Measurements from ENCODE around the gene RNF26. TPM values are rescaled to one million over a fixed set of nuclear protein-coding genes. Genes with fewer than 3 reads are reported as not detected.
A peak's percentile ranks its signal among the peaks of the same experiment; 100 is the strongest.

The RNF26 gene
- total RNA-seq, 1 experiment from 2014 or later = 8.8 TPM

DNA sequence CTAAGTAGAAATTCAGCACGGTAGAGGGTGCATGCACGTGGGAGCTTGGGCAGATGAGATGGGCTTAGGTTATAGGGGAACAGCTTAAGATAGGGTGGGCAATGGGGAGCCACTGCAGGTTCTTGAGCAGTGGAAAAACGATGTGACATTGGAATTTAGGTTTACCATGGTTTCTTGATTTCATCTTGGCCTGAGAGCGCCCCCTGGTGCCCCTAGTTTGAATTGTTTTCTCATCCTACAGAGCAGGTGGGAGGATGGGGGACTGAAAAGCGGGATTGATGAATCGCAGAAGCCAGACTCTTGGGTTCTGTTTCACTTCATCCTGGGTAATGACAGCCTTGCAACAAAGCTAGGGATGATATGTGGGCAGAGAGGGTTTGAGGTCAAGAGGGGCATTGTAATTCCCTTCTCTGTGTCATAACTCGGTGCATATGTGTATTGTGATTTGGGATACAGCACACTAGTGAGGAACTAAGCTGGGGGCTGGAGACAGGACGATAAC lies 10.7 kb upstream of the RNF26 start:
- H3K27ac ChIP-seq (ENCODE audit: low read length) = peak overlapping the region; percentile 64
- H3K9me3 ChIP-seq (ENCODE audit: low read length) = no peaks in the 10 kb centered on the region
- H3K79me2 ChIP-seq (ENCODE audit: low read length) = no peaks in the 10 kb centered on the region
- H2AFZ ChIP-seq (ENCODE audit: low read length) = no peak overlapping the region
- H3K9me2 ChIP-seq (replicated peaks; ENCODE audit: insufficient read depth, low read length) = no peaks in the 10 kb centered on the region
- no peaks in the 10 kb centered on the region for H3K27me3 ChIP-seq (ENCODE audit: low read length)
- H3K4me2 ChIP-seq (ENCODE audit: low read depth, low read length, poor library complexity, severe bottlenecking) = peak overlapping the region; percentile 42
- no peaks in the 10 kb centered on the region for H3K36me3 ChIP-seq (ENCODE audit: insufficient read depth, low read length)
- no peaks in the 10 kb centered on the region for H4K20me1 ChIP-seq (ENCODE audit: insufficient read depth, low read depth, low read length)
- peak; percentile 83 for DNase-seq
- peak overlapping the region; percentile 34; the same call in 1 of the 2 replicates for H3K4me3 ChIP-seq (ENCODE audit: low read length)
- peaks cover 47% of the 10 kb centered on the region for H3K4me1 ChIP-seq (ENCODE audit: low read length)
- H3K9ac ChIP-seq (ENCODE audit: low read length) = no peak overlapping the region

DNA sequence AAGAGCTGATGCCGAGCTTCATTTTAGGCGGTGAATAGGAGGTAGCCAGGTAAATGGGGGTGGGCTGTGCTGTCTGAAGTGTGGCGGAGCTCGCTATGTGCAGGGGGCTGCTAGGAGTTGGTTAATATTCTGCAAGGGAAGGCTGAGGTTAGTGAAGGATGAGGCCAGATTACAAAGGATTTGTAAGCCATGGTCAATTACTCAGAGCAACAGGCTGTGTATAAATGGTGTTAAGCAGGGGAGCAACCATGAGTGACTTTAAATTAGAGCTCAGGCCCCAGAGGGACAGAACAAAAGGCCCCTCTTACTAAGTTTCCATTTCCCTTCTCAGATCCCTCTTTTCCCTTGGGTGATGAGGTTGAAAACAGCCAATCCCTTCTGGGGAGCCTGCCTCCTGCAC lies 10.1 kb upstream of the RNF26 start:
- H3K27me3 ChIP-seq (ENCODE audit: low read length) = no peaks in the 10 kb centered on the region
- H3K9ac ChIP-seq (ENCODE audit: low read length) = no peak overlapping the region
- peak overlapping the region; percentile 34; the same call in 1 of the 2 replicates for H3K4me3 ChIP-seq (ENCODE audit: low read length)
- peak overlapping the region; percentile 42 for H3K4me2 ChIP-seq (ENCODE audit: low read depth, low read length, poor library complexity, severe bottlenecking)
- H3K9me3 ChIP-seq (ENCODE audit: low read length) = no peaks in the 10 kb centered on the region
- H2AFZ ChIP-seq (ENCODE audit: low read length) = no peak overlapping the region
- peaks cover 41% of the 10 kb centered on the region for H3K4me1 ChIP-seq (ENCODE audit: low read length)
- no peaks in the 10 kb centered on the region for H3K79me2 ChIP-seq (ENCODE audit: low read length)
- peak overlapping the region; percentile 64 for H3K27ac ChIP-seq (ENCODE audit: low read length)
- H3K9me2 ChIP-seq (replicated peaks; ENCODE audit: insufficient read depth, low read length) = no peaks in the 10 kb centered on the region
- peak; percentile 83 for DNase-seq
- H3K36me3 ChIP-seq (ENCODE audit: insufficient read depth, low read length) = no peaks in the 10 kb centered on the region
- no peaks in the 10 kb centered on the region for H4K20me1 ChIP-seq (ENCODE audit: insufficient read depth, low read depth, low read length)

DNA sequence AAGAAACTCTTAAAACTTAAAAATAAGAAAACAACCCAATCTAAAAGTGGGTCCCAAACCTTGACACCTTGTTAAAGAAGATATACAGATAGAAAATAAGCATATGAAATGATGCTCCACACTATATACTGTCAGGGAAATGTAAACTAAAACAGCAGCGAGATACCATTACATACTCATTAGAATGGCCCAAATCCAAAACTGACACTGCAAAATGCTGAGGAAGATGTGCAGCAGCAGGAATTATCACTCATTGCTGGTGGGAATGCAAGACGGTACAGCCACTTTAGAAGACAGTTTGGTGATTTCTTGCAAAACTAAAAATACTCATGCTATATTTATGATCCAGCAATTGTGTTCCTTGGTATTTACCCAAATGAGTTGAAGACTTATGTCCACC lies 5.0 kb upstream of the RNF26 start:
- Histone ChIP-seq H3K9ac (ENCODE audit: low read length) (no peak overlapping the region), H3K9me3 (ENCODE audit: low read length) (no peaks in the 10 kb centered on the region), H3K27ac (ENCODE audit: low read length) (no peak overlapping the region), H3K4me1 (ENCODE audit: low read length) (peaks cover 8% of the 10 kb centered on the region), H3K4me3 (ENCODE audit: low read length) (no peak overlapping the region), H3K36me3 (ENCODE audit: insufficient read depth, low read length) (no peaks in the 10 kb centered on the region), H3K27me3 (ENCODE audit: low read length) (no peaks in the 10 kb centered on the region), H2AFZ (ENCODE audit: low read length) (no peak overlapping the region), H3K79me2 (ENCODE audit: low read length) (no peaks in the 10 kb centered on the region), H3K4me2 (ENCODE audit: low read depth, low read length, poor library complexity, severe bottlenecking) (no peak overlapping the region), H4K20me1 (ENCODE audit: insufficient read depth, low read depth, low read length) (no peaks in the 10 kb centered on the region), H3K9me2 (replicated peaks; ENCODE audit: insufficient read depth, low read length) (no peaks in the 10 kb centered on the region)
- DNase-seq = no peak

DNA sequence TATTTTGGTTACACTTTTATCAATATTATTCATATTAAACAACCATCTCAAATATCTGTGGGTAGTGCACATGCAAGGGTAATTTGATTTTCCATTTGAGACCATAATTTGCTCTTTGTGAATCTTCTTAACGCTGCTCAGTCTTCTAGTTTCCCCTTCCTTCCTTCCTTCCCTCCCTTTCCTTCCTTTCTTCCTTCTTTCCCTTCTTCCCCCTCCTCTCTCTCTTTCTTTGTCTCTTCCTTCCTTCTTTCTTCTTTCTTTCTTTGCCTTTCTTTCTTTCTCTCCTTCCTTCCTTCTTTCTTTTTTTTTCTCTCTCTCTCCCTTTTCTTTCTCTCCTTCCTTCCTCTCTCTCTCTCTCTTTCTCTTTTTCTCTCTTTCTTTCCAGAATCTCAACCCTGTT lies 4.1 kb upstream of the RNF26 start:
- Histone ChIP-seq H3K4me1 (ENCODE audit: low read length) (peaks cover 7% of the 10 kb centered on the region), H3K9me3 (ENCODE audit: low read length) (no peaks in the 10 kb centered on the region), H3K79me2 (ENCODE audit: low read length) (peaks cover 7% of the 10 kb centered on the region; the same call in 1 of the 2 replicates), H3K36me3 (ENCODE audit: insufficient read depth, low read length) (no peaks in the 10 kb centered on the region), H3K9ac (ENCODE audit: low read length) (no peak overlapping the region), H3K27me3 (ENCODE audit: low read length) (no peaks in the 10 kb centered on the region), H3K27ac (ENCODE audit: low read length) (no peak overlapping the region), H3K4me3 (ENCODE audit: low read length) (no peak overlapping the region), H3K9me2 (replicated peaks; ENCODE audit: insufficient read depth, low read length) (no peaks in the 10 kb centered on the region), H3K4me2 (ENCODE audit: low read depth, low read length, poor library complexity, severe bottlenecking) (no peak overlapping the region), H2AFZ (ENCODE audit: low read length) (no peak overlapping the region), H4K20me1 (ENCODE audit: insufficient read depth, low read depth, low read length) (no peaks in the 10 kb centered on the region)
- no peak for DNase-seq

DNA sequence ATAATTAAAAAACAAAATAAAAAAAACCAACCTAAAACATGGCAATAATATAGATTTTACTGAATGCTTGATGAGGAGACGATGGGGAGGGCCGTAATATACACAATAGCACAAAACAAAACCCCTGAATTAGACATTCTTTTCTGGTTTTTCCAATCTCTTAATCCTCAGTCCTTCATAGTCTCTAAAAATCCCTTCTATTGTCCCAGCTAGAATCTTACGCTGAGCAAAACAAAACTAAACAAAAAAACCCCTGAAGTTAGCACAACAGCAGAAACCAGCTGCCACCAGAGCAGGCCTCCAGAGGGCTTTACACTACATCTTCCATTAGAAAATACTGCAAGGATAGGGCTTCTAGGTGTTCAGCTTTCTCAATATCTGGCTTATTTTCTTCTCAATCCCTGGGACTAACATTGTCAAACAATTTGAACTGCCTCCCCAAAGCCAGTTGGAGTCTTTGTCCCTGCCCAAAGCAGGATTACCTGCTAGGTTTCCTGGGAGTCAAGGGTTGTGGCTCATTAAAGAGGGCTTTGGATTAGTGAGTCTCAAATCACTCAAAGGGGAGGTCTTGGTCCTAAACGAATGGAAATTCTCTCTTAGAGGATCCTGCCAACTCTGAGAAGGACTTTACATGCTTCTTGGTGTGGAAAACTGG lies 2.1 kb upstream of the RNF26 start:
- no peak overlapping the region for H3K4me3 ChIP-seq (ENCODE audit: low read length)
- H3K9ac ChIP-seq (ENCODE audit: low read length) = no peak overlapping the region
- H3K9me3 ChIP-seq (ENCODE audit: low read length) = no peaks in the 10 kb centered on the region
- no peak overlapping the region for H3K4me2 ChIP-seq (ENCODE audit: low read depth, low read length, poor library complexity, severe bottlenecking)
- H3K79me2 ChIP-seq (ENCODE audit: low read length) = peaks cover 10% of the 10 kb centered on the region; the same call in 1 of the 2 replicates
- no peaks in the 10 kb centered on the region for H4K20me1 ChIP-seq (ENCODE audit: insufficient read depth, low read depth, low read length)
- no peaks in the 10 kb centered on the region for H3K9me2 ChIP-seq (replicated peaks; ENCODE audit: insufficient read depth, low read length)
- H2AFZ ChIP-seq (ENCODE audit: low read length) = no peak overlapping the region
- no peak for DNase-seq
- H3K4me1 ChIP-seq (ENCODE audit: low read length) = peaks cover 12% of the 10 kb centered on the region
- no peaks in the 10 kb centered on the region for H3K27me3 ChIP-seq (ENCODE audit: low read length)
- no peak overlapping the region for H3K27ac ChIP-seq (ENCODE audit: low read length)
- no peaks in the 10 kb centered on the region for H3K36me3 ChIP-seq (ENCODE audit: insufficient read depth, low read length)

DNA sequence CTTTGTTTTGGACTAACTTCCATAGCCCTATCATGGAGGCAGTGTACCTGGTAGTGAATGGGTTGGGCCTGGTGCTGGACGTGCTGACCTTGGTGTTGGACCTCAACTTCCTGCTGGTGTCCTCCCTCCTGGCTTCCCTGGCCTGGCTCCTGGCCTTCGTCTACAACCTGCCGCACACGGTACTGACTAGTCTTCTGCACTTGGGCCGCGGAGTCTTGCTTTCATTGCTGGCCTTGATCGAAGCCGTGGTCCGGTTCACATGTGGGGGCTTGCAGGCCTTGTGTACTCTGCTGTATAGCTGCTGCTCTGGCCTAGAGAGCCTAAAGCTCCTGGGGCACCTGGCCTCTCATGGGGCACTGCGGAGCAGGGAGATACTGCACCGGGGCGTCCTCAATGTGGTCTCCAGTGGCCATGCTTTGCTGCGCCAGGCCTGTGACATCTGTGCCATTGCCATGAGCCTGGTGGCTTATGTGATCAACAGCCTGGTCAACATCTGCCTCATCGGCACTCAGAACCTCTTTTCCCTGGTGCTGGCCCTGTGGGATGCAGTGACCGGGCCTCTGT lies 846 bp downstream of the RNF26 start:
- peaks cover 21% of the 10 kb centered on the region for H3K4me1 ChIP-seq (ENCODE audit: low read length)
- H2AFZ ChIP-seq (ENCODE audit: low read length) = no peak overlapping the region
- H3K79me2 ChIP-seq (ENCODE audit: low read length) = peaks cover 10% of the 10 kb centered on the region; the same call in 1 of the 2 replicates
- H3K9me3 ChIP-seq (ENCODE audit: low read length) = no peaks in the 10 kb centered on the region
- no peaks in the 10 kb centered on the region for H3K36me3 ChIP-seq (ENCODE audit: insufficient read depth, low read length)
- no peaks in the 10 kb centered on the region for H3K9me2 ChIP-seq (replicated peaks; ENCODE audit: insufficient read depth, low read length)
- peak overlapping the region; percentile 77 for H3K4me2 ChIP-seq (ENCODE audit: low read depth, low read length, poor library complexity, severe bottlenecking)
- no peak overlapping the region for H3K27ac ChIP-seq (ENCODE audit: low read length)
- H3K4me3 ChIP-seq (ENCODE audit: low read length) = peak overlapping the region; percentile 91
- no peaks in the 10 kb centered on the region for H4K20me1 ChIP-seq (ENCODE audit: insufficient read depth, low read depth, low read length)
- DNase-seq = no peak
- no peaks in the 10 kb centered on the region for H3K27me3 ChIP-seq (ENCODE audit: low read length)
- peak overlapping the region; percentile 86 for H3K9ac ChIP-seq (ENCODE audit: low read length)

DNA sequence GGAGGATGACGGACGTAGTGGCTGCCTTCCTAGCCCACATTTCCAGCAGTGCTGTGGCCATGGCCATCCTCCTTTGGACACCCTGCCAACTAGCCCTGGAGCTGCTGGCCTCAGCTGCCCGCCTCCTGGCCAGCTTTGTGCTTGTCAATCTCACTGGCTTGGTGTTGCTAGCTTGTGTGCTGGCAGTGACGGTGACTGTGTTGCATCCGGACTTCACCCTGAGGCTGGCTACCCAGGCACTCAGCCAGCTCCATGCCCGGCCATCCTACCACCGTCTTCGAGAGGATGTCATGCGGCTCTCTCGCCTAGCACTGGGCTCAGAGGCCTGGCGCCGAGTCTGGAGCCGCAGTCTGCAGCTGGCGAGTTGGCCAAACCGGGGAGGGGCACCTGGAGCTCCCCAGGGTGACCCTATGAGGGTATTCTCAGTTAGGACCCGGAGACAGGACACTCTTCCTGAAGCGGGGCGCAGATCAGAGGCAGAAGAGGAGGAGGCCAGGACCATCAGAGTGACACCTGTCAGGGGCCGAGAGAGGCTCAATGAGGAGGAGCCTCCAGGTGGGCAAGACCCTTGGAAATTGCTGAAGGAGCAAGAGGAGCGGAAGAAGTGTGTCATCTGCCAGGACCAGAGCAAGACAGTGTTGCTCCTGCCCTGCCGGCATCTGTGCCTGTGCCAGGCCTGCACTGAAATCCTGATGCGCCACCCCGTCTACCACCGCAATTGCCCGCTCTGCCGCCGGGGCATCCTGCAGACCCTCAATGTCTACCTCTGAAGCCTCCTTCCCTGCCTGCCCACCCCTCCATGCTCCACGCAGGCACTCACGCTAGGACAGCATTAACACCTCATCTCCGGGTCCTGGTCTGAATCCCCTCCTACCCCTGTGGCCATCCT lies 1.6 kb downstream of the RNF26 start:
- Histone ChIP-seq H3K36me3 (ENCODE audit: insufficient read depth, low read length) (no peaks in the 10 kb centered on the region), H2AFZ (ENCODE audit: low read length) (no peak overlapping the region), H3K4me2 (ENCODE audit: low read depth, low read length, poor library complexity, severe bottlenecking) (peak overlapping the region; percentile 77), H3K4me1 (ENCODE audit: low read length) (peaks cover 21% of the 10 kb centered on the region), H3K9me2 (replicated peaks; ENCODE audit: insufficient read depth, low read length) (no peaks in the 10 kb centered on the region), H3K9ac (ENCODE audit: low read length) (peak overlapping the region; percentile 86), H3K9me3 (ENCODE audit: low read length) (no peaks in the 10 kb centered on the region), H3K4me3 (ENCODE audit: low read length) (peak overlapping the region; percentile 91; the same call in 1 of the 2 replicates), H3K79me2 (ENCODE audit: low read length) (peaks cover 10% of the 10 kb centered on the region; the same call in 1 of the 2 replicates), H3K27me3 (ENCODE audit: low read length) (no peaks in the 10 kb centered on the region), H3K27ac (ENCODE audit: low read length) (no peak overlapping the region), H4K20me1 (ENCODE audit: insufficient read depth, low read depth, low read length) (no peaks in the 10 kb centered on the region)
- no peak for DNase-seq
